HG02840 (cell line): ENCODE measurements around the gene VCL.

Source experiments
- ATAC-seq: cut with Tn5 transposase; IDR thresholded peaks from one replicate; pipeline ENCODE4 v1.9.1; 2021; ENCODE audit warnings: mild to moderate bottlenecking, moderate library complexity, moderate number of reproducible peaks; ENCODE audit not compliant: unreplicated experiment, low FRiP score

VCL gene

GRCh38 chr10:74067373-74068352 is 69.7 kb downstream of the VCL start:
- ATAC-seq, result no peak

DNA sequence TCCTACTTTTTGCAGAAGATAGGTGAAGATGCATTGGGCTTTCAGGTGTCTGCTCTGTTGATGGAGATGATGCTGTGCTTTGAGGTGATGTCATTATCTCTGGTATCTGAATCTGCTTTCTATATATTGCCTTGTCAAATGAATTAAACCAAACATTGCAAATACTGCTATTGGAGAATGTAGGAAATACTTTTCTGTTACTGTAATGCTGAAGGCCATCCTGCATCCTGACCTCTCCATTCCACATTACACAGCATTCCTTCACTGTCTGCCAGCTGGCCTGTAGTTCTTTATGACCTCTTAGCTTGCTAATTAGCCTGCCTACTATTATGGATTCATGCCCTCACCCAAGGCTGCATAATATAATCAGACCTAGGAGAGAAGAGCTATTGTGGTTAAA is 73.2 kb downstream of the VCL start:
- ATAC-seq, result no peak

- no peak for ATAC-seq
Measured at GRCh38 chr10:74072503-74072902, 74.6 kb downstream of the VCL start.

- no peak for ATAC-seq
Measured at GRCh38 chr10:74075906-74076305, 78.0 kb downstream of the VCL start.

GRCh38 chr10:74076961-74077360 is 79.0 kb downstream of the VCL start:
- ATAC-seq, result no peak

DNA sequence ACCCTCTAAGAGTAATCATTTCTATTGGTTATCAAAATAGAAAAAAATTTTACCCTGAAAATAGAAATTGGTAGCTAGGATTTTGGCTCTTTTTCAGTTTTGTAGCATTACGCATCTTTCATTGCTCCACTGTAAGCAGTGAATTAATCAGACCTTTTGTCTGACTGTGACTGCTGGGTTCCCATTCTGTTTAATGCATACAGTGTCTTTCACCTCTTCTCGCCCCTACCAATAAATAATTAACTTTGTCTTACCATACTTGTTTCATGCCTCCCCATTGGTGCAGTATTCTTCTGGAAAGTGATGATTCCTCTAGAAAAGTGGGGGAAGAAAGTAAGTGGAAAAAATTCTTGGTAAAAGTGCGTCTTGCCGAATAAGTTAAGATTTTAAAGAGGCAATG is 79.5 kb downstream of the VCL start:
- no peak for ATAC-seq

DNA sequence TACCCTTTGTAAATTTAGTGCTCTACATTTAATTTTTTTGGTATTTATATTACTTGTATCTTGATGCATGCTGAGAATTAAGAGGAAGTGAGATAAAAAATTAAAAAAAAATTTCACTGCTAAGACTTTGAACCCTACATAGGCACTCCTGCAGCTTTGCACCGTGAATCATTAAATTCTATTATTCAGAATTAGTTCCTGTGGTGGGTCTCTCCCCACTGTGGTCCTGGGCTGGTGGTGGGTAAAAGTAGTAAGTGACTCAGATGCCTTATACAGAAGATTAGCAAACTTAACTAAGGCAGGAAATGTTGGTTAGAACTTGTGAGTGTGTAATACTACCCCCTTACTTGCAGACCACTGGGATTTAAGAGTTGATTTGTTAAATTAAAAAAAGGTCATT is 80.1 kb downstream of the VCL start:
- ATAC-seq, result no peak

- ATAC-seq, result no peak
Measured at GRCh38 chr10:74079028-74079935, 81.4 kb downstream of the VCL start.

DNA sequence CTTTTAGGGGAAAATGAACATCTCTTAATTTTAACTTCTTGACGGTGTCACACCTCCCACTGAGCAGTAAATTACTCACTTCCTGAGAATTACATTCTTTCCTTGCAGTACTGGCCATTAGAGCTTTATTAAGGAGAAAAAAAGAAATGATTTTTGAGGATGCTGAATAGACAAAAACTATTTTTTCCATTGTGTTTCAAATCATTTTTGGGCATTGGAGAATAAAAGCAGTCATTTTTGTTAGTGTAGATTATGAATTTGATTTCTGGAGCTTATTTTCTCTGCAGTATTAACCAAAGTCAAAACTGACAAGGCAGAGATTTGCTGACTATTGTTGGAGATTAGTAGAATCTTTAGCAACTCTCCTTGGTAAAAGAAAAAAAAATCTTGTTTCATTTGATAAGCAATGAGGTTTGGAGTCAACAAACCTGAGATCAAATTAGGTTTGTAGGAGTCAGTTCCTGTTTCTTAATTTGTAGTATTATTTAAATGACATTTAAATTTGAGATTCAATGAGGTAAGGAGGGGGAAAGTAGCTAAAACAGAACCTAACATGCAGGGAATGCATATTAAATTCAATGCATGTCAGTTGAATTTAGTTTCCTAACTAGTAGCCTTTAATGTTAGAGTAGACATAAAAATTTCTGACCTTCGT is 82.1 kb downstream of the VCL start:
- no peak for ATAC-seq

DNA sequence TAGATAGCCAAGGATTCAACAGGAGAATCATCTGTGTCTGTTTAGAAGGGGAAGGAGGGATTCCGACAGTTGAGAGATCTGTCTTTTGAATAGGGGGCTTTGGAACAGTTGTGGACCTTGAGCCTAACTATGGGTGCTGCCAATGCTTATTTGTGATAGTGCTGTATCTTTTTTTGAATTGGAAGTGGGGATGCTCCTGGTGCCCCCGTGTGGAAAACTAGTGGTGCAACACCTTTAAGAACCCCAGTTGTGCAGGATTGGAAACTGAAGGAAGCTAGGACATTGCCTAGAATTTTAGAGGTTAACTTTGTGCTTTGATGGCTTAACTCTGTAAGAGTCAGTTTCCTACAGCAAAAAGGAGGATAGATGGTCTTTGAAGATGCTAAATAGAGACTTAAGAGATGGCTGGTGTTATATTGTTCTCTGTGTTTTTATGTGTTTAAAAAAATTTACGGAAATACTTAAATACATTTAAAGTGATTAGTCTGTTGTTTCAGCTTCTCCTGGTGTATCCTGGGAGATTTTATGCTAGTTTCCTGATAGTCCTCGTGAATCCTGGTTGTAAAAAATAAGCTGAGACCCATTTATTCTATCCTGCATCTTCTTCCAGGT is 83.4 kb downstream of the VCL start:
- ATAC-seq, result no peak

DNA sequence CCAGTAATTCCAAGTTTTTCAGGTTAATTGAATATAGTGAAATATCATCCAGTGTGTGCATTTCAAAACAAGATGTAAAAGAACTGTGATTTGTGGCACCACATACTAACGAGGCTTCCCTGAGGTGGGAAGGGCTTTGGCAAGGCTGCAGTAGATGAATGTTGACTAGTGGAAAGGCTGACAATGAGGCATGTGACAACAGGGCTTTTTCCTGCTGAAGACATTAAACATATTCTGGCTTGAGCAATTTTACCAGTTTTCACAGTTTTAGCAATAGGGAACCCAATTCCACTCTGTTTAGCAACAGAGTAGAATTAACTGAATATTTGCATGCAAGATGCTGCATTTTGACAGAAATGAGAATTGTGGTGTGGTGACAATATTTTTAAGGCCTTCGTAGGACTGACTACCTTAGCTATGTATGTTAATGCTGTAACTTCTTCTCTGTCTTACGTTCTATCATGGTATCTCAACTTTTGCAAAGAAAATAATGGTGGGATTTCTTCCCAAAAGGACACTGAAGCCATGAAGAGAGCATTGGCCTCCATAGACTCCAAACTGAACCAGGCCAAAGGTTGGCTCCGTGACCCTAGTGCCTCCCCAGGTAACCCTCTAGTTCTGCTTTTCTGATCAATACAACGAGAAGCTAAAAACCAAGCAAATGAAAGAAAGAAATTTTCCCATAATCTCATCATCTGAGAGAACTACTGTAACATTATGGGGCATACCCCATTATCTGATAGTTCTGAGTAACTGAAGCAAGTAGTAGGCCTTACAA is 84.2 kb downstream of the VCL start:
- ATAC-seq, result no peak

GRCh38 chr10:74083304-74083703 is 85.4 kb downstream of the VCL start:
- ATAC-seq, result no peak

DNA sequence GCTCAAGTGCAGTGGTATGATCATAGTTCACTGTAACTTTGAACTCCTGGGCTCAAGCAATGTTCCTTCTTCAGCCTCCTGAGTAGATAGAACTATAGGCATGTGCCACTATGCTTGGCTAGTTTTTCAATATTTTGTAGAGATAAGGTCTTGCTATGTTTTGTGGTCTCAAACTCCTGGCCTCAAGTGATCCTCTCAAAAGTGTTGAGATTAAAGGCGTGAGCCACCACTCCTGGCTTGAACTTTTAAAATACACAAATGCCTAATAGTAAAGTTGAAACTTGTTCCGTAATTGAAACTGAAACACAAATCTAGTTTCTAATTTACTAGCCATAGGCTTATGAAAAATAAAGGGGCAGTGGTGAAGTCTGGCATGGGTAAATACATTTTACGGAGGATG is 87.0 kb downstream of the VCL start:
- ATAC-seq, result no peak

DNA sequence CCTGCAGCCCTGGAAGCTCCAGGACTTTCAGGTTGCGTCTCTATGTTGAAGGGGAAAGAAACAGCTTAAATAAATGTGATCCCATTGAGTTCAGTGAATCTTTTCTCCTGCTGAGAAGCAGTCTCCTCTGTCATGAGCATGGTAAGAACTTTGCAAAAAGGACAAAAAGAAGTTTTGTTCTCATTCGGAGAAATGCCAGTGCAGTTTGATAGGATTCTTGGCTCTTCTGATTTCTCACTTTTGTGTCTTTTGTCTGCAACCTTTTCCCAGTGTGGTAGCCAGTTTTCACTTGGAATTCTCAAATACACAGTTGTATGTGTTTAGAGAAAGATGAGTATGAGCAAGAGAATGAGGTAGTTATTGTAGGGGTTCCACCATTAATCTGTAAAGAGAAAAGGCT is 88.4 kb downstream of the VCL start:
- no peak for ATAC-seq

DNA sequence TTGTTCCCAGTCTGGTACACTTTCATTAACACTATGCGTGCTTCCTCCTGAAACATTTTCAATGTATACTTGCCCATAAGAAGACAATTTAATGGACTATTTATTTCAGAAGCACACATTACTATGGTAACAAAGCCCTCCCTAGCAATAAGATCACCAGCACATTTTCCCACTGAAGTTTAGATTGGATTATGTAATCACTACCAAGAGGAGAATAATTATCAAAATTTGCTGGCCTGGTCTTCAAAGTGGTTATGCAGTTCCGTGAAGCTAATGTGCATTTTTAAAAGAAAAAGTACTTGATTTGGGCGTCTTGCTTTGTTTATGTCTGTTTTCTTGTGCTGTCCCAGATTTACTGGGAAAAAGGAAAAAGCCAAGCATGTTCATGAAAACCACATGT is 90.8 kb downstream of the VCL start:
- ATAC-seq, result no peak

DNA sequence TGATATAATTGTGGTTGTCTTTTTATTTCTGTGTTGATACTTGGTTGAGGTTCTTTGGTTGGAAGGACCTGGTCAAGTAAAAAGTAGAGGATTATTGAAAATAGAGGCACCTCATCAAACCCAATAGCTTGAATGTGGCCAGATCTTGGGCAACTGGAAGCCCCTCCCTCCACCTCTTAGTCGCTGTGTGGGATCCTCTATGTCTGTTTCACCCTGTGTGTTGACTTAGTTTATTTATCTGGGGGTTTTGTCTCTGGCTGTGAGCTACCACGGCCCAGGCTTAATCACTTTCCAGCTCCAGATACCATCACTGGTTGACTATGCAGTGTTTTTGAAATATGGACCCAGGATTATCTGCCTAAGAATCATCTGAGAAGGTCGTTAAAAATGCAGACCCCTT is 94.5 kb downstream of the VCL start:
- no peak for ATAC-seq

- ATAC-seq, result no peak
Measured at GRCh38 chr10:74093530-74094164, 95.7 kb downstream of the VCL start.

DNA sequence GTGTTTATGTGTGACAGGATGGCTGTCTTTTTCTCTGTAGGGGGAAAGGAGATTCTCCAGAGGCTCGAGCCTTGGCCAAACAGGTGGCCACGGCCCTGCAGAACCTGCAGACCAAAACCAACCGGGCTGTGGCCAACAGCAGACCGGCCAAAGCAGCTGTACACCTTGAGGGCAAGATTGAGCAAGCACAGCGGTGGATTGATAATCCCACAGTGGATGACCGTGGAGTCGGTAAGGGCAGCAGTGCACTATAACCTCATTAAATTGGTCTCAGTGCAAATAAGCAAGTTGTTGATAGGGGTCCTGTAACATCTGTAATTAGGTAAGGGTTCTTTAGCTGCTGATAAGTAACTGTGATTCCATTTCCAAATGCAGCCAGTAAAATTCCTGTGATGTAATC is 96.3 kb downstream of the VCL start:
- ATAC-seq, result no peak

DNA sequence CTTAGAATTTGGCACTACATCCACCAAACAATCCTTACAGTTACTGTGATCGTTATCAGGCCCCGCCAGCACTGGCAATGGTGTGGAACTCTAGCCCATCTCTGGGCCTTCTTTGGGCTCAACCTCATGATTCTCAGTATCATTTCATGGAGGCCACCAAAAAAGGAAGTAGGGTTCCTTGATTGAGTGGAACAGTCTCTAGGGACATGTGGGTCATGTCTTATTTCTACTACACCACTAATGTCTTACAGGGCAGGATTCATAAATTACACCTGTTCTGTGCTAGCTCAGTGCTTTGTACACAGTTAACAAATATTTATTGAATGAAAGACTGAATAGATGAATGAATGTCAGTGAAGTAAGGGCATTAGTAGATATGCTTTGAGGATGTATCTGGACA is 98.9 kb downstream of the VCL start:
- peak; percentile 78 for ATAC-seq
